Measurements from ENCODE around the gene LOXL1. TPM values are rescaled to one million over a fixed set of nuclear protein-coding genes. Genes with fewer than 3 reads are reported as not detected.

The LOXL1 gene
- total RNA-seq, 2 donors from 2014 or later: 8.6 to 14.5 TPM

DNA sequence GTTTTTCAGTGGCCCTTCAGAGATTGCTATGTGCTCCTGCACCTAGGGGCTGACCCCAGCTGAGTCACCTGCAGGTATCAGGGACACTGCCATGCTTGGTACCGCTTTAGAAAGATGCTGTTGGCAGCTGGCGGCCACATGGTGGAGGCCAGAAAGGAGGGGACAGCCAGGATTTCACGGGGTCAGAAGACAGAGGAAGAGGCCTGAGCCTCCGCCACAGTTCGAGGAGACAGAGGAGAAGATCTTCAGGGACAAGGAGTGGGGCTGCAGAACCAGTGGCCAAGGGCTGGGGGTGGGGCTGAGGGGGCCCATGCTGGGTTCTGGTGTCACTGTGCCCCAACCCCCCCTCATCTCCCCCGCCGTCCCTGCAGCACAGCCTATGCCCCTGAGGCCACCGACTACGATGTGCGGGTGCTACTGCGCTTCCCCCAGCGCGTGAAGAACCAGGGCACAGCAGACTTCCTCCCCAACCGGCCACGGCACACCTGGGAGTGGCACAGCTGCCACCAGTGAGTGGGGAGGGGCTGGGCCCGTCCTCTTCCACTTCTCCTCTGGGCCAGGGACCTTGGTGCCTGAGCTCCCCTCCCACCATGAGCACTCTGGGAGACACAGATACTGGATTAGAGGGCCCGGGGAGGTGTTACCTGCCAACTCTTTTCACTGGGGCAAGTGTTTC, 19.9 kb downstream of the LOXL1 start:
- Histone ChIP-seq H3K4me1 (peaks cover 4% of the 10 kb centered on the region), H3K4me3 (no peak overlapping the region), H3K9me3 (no peaks in the 10 kb centered on the region), H3K27me3 (no peaks in the 10 kb centered on the region), H3K27ac (no peak overlapping the region), H3K36me3 (replicated peaks in 1 of 2; ENCODE audit: insufficient read depth in 1 of 2, low read depth in 2 of 2) (no peaks in the 10 kb centered on the region)
- TF ChIP-seq, protein P1, sequence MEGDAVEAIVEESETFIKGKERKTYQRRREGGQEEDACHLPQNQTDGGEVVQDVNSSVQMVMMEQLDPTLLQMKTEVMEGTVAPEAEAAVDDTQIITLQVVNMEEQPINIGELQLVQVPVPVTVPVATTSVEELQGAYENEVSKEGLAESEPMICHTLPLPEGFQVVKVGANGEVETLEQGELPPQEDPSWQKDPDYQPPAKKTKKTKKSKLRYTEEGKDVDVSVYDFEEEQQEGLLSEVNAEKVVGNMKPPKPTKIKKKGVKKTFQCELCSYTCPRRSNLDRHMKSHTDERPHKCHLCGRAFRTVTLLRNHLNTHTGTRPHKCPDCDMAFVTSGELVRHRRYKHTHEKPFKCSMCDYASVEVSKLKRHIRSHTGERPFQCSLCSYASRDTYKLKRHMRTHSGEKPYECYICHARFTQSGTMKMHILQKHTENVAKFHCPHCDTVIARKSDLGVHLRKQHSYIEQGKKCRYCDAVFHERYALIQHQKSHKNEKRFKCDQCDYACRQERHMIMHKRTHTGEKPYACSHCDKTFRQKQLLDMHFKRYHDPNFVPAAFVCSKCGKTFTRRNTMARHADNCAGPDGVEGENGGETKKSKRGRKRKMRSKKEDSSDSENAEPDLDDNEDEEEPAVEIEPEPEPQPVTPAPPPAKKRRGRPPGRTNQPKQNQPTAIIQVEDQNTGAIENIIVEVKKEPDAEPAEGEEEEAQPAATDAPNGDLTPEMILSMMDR (IDR thresholded peaks at IDR 0.05): no peak
- no peak for TF ChIP-seq POLR2A (IDR thresholded peaks at IDR 0.05)
- 68 to 93% methylated on average over 6 to 16 of the region's 17 CpGs for WGBS, 2 donors
- no peak for ATAC-seq
- intact Hi-C loops (cut with DNase I): no loop called here
- no peak for DNase-seq

GRCh38 chr15:73946795-73947370, 20.6 kb downstream of the LOXL1 start:
- WGBS, 2 donors: 92 to 93% methylated on average over 8 to 9 of the region's 9 CpGs
- H3K27ac ChIP-seq: no peak overlapping the region
- intact Hi-C loops (cut with DNase I): no loop called here
- ATAC-seq (no peak), DNase-seq (no peak)
- H3K4me3 ChIP-seq: no peak overlapping the region
- no peaks in the 10 kb centered on the region for H3K27me3 ChIP-seq
- H3K9me3 ChIP-seq: no peaks in the 10 kb centered on the region
- H3K36me3 ChIP-seq (replicated peaks in 1 of 2; ENCODE audit: insufficient read depth in 1 of 2, low read depth in 2 of 2): no peaks in the 10 kb centered on the region
- peaks cover 11% of the 10 kb centered on the region for H3K4me1 ChIP-seq
- TF ChIP-seq POLR2A (IDR thresholded peaks at IDR 0.05): no peak
- TF ChIP-seq, protein P1 (IDR thresholded peaks at IDR 0.05): no peak

GRCh38 chr15:73947651-73948050, 21.4 kb downstream of the LOXL1 start:
- TF ChIP-seq, protein P1 (IDR thresholded peaks at IDR 0.05): no peak
- TF ChIP-seq POLR2A (IDR thresholded peaks at IDR 0.05): no peak
- Histone ChIP-seq H3K36me3 (replicated peaks in 1 of 2; ENCODE audit: insufficient read depth in 1 of 2, low read depth in 2 of 2) (no peaks in the 10 kb centered on the region), H3K4me1 (peaks cover 12% of the 10 kb centered on the region), H3K4me3 (no peak overlapping the region), H3K27ac (no peak overlapping the region), H3K27me3 (no peaks in the 10 kb centered on the region), H3K9me3 (no peaks in the 10 kb centered on the region)
- no peak for ATAC-seq
- intact Hi-C loops (cut with DNase I): no loop called here
- WGBS, 2 donors: 91 to 96% methylated on average over 9 of the region's 9 CpGs
- DNase-seq: no peak

GRCh38 chr15:73948396-73948795, 22.1 kb downstream of the LOXL1 start:
- Histone ChIP-seq H3K36me3 (replicated peaks in 1 of 2; ENCODE audit: insufficient read depth in 1 of 2, low read depth in 2 of 2) (no peaks in the 10 kb centered on the region), H3K27me3 (no peaks in the 10 kb centered on the region), H3K4me3 (no peak overlapping the region), H3K27ac (no peak overlapping the region), H3K9me3 (no peaks in the 10 kb centered on the region), H3K4me1 (peaks cover 12% of the 10 kb centered on the region)
- TF ChIP-seq, protein P1 (IDR thresholded peaks at IDR 0.05): no peak
- TF ChIP-seq POLR2A (IDR thresholded peaks at IDR 0.05): no peak
- no peak for ATAC-seq
- no peak for DNase-seq
- intact Hi-C loops (cut with DNase I): no loop called here
- WGBS, 2 donors: 97 to 98% methylated on average over 4 of the region's 4 CpGs

- H3K36me3 ChIP-seq (replicated peaks in 1 of 2; ENCODE audit: insufficient read depth in 1 of 2, low read depth in 2 of 2): no peaks in the 10 kb centered on the region
- intact Hi-C loops (cut with DNase I): no loop called here
- no peaks in the 10 kb centered on the region for H3K27me3 ChIP-seq
- no peaks in the 10 kb centered on the region for H3K9me3 ChIP-seq
- no peak for TF ChIP-seq POLR2A (IDR thresholded peaks at IDR 0.05)
- TF ChIP-seq, protein P1 (IDR thresholded peaks at IDR 0.05): no peak
- no peak overlapping the region for H3K27ac ChIP-seq
- WGBS, 2 donors: 70 to 81% methylated on average over 4 of the region's 4 CpGs
- ATAC-seq (no peak), DNase-seq (no peak)
- H3K4me3 ChIP-seq: no peak overlapping the region
- peaks cover 12% of the 10 kb centered on the region for H3K4me1 ChIP-seq
Observed at GRCh38 chr15:73948982-73949381, 22.7 kb downstream of the LOXL1 start.

Measured in body of pancreas (tissue), 4 donors.